GM12891 (cell line): ENCODE data around the gene CTNNA2.

Source experiments
- DNase-seq: peaks from one replicate; pipeline ENCODE4 v3.0.0; 2011; ENCODE audit warnings: low spot score; ENCODE audit not compliant: insufficient read length
- FAIRE-seq: peaks from 2 replicates; lab custom pipeline; 2011; peaks lifted over from hg19 to GRCh38; lab: Jason Lieb, UNC
- PAX5 ChIP-seq: IDR thresholded peaks from 2 replicates; pipeline ENCODE4 v1.6.1; 2011; ENCODE audit warnings: low read length, moderate library complexity, mild to moderate bottlenecking; ENCODE audit not compliant: insufficient read depth, severe bottlenecking
- POLR2A ChIP-seq: IDR thresholded peaks from 2 replicates; pipeline ENCODE4 v1.6.1; 2011; ENCODE audit warnings: low read depth, low read length, control low read depth
- POLR2AphosphoS5 ChIP-seq: IDR thresholded peaks from 2 replicates; pipeline ENCODE4 v1.6.1; 2011; ENCODE audit warnings: low read depth, low read length, control low read depth
- POU2F2 ChIP-seq: IDR thresholded peaks from 2 replicates; pipeline ENCODE4 v1.6.1; 2011; ENCODE audit warnings: low read depth, mild to moderate bottlenecking, control low read depth, low read length, moderate library complexity
- SPI1 ChIP-seq: IDR thresholded peaks from 2 replicates; pipeline ENCODE4 v1.6.1; 2011; ENCODE audit warnings: low read depth, low read length, control low read depth
- TAF1 ChIP-seq: IDR thresholded peaks from 2 replicates; pipeline ENCODE4 v1.6.1; 2011; ENCODE audit warnings: low read depth, low read length, control low read depth

The CTNNA2 gene

GRCh38 chr2:80154231-80154915 is 641.5 kb downstream of the CTNNA2 start:
- DNase-seq: no peak
- no peak for FAIRE-seq
- TF ChIP-seq SPI1 (no peak), TAF1 (no peak), POU2F2 (no peak), PAX5 (no peak), POLR2AphosphoS5 (no peak), POLR2A (no peak)

- DNase-seq: no peak
- no peak for FAIRE-seq
- no peak for TF ChIP-seq PAX5
- no peak for TF ChIP-seq TAF1
- TF ChIP-seq POU2F2: no peak
- TF ChIP-seq POLR2AphosphoS5: no peak
- no peak for TF ChIP-seq POLR2A
- no peak for TF ChIP-seq SPI1
Observed at GRCh38 chr2:80164375-80164774, 651.5 kb downstream of the CTNNA2 start.

GRCh38 chr2:80166483-80167171 is 653.8 kb downstream of the CTNNA2 start:
- FAIRE-seq (no peak), DNase-seq (no peak)
- TF ChIP-seq POLR2AphosphoS5: no peak
- no peak for TF ChIP-seq POLR2A
- TF ChIP-seq TAF1: no peak
- no peak for TF ChIP-seq SPI1
- no peak for TF ChIP-seq PAX5
- TF ChIP-seq POU2F2: no peak

- TF ChIP-seq POU2F2 (no peak), PAX5 (no peak), POLR2A (no peak), SPI1 (no peak), POLR2AphosphoS5 (no peak), TAF1 (no peak)
- DNase-seq: no peak
- no peak for FAIRE-seq
Observed at GRCh38 chr2:80167284-80167808, 654.5 kb downstream of the CTNNA2 start.

GRCh38 chr2:80168037-80168436 is 655.2 kb downstream of the CTNNA2 start:
- DNase-seq (no peak), FAIRE-seq (no peak)
- TF ChIP-seq POLR2AphosphoS5 (no peak), POLR2A (no peak), TAF1 (no peak), PAX5 (no peak), SPI1 (no peak), POU2F2 (no peak)

GRCh38 chr2:80168801-80169200 is 656.0 kb downstream of the CTNNA2 start:
- DNase-seq (no peak), FAIRE-seq (no peak)
- TF ChIP-seq POLR2AphosphoS5 (no peak), SPI1 (no peak), PAX5 (no peak), TAF1 (no peak), POU2F2 (no peak), POLR2A (no peak)

- no peak for TF ChIP-seq POLR2A
- TF ChIP-seq POU2F2: no peak
- TF ChIP-seq PAX5: no peak
- no peak for TF ChIP-seq TAF1
- no peak for TF ChIP-seq SPI1
- TF ChIP-seq POLR2AphosphoS5: no peak
- no peak for DNase-seq
- FAIRE-seq: no peak
Observed at GRCh38 chr2:80169811-80170594, 657.2 kb downstream of the CTNNA2 start.

GRCh38 chr2:80185091-80185490 is 672.2 kb downstream of the CTNNA2 start:
- DNase-seq (no peak), FAIRE-seq (no peak)
- TF ChIP-seq SPI1 (no peak), POU2F2 (no peak), POLR2A (no peak), PAX5 (no peak)
